Measurements from ENCODE around the gene ANKRD6.

Gene ANKRD6

GRCh38 chr6:89670935-89671565 is 238.1 kb downstream of the ANKRD6 start:
- H3K27ac ChIP-seq, result no peak overlapping the region
- no peak for TF ChIP-seq CTCF (conservative IDR thresholded peaks at IDR 0.05; ENCODE audit: low read depth)
- DNase-seq (ENCODE audit: low spot score), result no peak
- CTCF ChIA-PET, result interaction anchor here (0.6 kb wide), 1 partner anchor 516 kb away, joined by 6 read pairs; no protein-coding TSS in a partner anchor
- POLR2A ChIA-PET (ENCODE audit: low non-redundant PET), result no interaction called here

DNA sequence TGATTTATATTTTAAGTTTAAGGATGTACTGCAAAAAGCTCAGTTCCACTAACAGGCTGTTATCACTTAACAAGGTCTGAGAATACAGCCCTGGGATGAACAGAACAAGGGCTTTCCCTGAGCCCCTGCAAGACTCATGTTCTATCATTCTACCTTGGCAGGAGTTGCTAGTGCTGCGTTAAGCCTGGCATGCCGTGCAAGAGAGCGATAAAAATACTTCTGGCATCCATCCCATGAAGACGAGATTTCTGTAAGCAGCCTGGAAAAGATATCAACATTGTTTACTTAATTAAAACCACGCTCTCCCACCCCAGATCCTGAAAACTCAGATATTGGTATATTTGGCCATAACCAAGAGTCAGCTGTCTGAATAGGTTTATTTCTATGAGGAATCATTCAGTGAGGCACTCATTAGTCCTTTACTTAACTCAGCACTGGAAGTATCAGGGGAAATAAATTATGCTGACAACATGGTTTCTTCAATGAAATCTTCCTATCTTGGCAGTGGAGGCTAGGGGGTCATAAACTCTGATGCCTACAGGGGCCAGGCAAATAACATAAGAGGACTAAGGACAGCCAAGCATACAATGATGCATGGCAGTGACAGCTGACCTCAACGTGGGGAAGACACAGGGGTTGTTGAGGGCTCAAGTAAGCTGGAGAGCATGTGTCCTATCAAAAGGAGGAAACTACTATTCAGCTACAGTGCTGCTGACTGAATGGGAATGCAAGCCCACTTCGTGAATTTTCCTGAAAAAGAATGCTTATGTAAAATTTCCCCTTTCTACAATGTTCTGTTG is 243.2 kb downstream of the ANKRD6 start:
- TF ChIP-seq CTCF (conservative IDR thresholded peaks at IDR 0.05; ENCODE audit: low read depth), result no peak
- no peak for DNase-seq (ENCODE audit: low spot score)
- ChIA-PET CTCF (no interaction called here), POLR2A (ENCODE audit: low non-redundant PET) (no interaction called here)
- H3K27ac ChIP-seq, result no peak overlapping the region

- POLR2A ChIA-PET (ENCODE audit: low non-redundant PET), result no interaction called here
- H3K27ac ChIP-seq, result no peak overlapping the region
- CTCF ChIA-PET, result no interaction called here
- TF ChIP-seq CTCF (conservative IDR thresholded peaks at IDR 0.05; ENCODE audit: low read depth), result no peak
- no peak for DNase-seq (ENCODE audit: low spot score)
These were observed 245.6 kb downstream of the ANKRD6 start for GRCh38 chr6:89678531-89678930.

- ChIA-PET CTCF (no interaction called here), POLR2A (ENCODE audit: low non-redundant PET) (no interaction called here)
- H3K27ac ChIP-seq, result no peak overlapping the region
- DNase-seq (ENCODE audit: low spot score), result no peak
- no peak for TF ChIP-seq CTCF (conservative IDR thresholded peaks at IDR 0.05; ENCODE audit: low read depth)
These were observed 246.5 kb downstream of the ANKRD6 start for GRCh38 chr6:89679215-89680120.

DNA sequence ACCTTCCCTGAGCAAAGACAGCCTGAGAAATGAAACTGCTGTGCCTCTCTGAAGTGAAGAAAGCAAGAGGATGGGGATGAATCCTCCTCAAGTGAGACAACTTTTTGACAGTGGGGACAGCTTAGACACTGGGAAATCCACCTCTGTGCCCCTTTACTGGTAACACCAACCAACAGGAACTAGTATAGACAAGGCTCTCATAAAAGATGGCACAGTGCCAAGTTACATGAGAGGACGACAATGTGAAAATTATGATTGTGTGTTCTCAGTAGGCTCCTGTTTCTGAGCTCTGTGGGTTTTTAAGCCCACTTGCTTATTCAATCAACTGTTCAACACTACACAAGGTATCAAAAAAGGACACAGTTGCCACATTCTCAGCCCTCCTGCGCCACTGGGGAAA is 247.2 kb downstream of the ANKRD6 start:
- TF ChIP-seq CTCF (conservative IDR thresholded peaks at IDR 0.05; ENCODE audit: low read depth), result no peak
- no peak for DNase-seq (ENCODE audit: low spot score)

GRCh38 chr6:89680551-89680950 is 247.6 kb downstream of the ANKRD6 start:
- no peak overlapping the region for H3K27ac ChIP-seq
- ChIA-PET CTCF (no interaction called here), POLR2A (ENCODE audit: low non-redundant PET) (no interaction called here)

More for the DNA sequence above, 247.2 kb downstream of the ANKRD6 start:
- no peak overlapping the region for H3K27ac ChIP-seq
- ChIA-PET POLR2A (ENCODE audit: low non-redundant PET) (no interaction called here), CTCF (no interaction called here)

More at GRCh38 chr6:89680551-89680950, 247.6 kb downstream of the ANKRD6 start:
- no peak for TF ChIP-seq CTCF (conservative IDR thresholded peaks at IDR 0.05; ENCODE audit: low read depth)
- DNase-seq (ENCODE audit: low spot score), result no peak
